Measurements from ENCODE around the gene MAT1A. TPM values are rescaled to one million over a fixed set of nuclear protein-coding genes. Genes with fewer than 3 reads are reported as not detected.
"Not testable (repeated sequence)": the region's sequence is repeated elsewhere in the genome, so short reads cannot be mapped to it uniquely, and the experiment has no call there.

The MAT1A gene
- total RNA-seq (2014; rRNA removed; shearing (Covaris generic)), result 63.7 and 63.8 TPM in 2 replicates
- 47.6 and 55.0 TPM in 2 replicates for polyA plus RNA-seq (2015; cell fraction: cytosol; rRNA removed)
- 58.5 and 62.6 TPM in 2 replicates for polyA plus RNA-seq (2015; cell fraction: nucleus; rRNA removed)

DNA sequence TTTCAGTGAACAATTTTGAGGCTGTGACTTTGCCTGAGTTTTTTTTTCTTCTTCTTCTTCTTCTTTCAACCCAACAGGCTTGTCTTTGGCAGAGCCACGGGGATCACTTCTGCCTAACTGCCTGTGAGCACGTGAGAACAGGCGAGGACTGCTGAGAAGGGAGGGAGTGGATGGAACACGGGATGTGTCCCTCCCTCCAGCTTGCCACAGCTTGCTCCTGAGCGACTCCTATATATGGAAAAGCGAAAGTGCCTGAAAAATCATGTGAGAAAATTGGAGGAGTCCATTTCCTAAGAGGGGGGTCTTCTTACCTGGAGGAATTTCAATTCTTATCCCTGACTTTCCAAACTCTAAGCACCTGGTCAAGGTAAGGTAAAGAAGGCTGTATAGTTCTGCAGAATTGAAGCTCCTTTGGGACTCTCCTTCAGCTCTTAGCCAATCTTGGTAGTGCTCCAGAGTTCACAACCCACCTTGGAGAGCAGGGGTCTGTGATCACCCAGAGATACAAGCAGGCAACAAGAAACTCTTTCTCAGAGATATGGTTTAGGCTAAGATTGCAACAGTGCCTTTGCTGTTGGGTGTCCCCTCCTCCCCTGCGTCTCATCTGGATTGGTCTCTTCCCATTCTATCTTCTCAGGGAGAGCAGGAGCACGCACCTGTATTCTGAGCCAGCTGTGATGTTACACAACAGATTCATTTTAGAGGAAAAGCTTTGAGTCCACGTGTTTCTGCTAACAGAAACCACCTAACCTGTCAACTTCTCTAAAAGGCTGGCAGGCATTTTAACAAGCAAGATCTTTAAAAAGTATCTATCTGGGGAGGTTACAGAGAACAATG is at the start of gene MAT1A:
MAT1A (minus strand) TSS at position 208 of the 837 bp plus-strand sequence. CDS start 235 bp downstream, outside the sequence.
- peak; percentile 86 for DNase-seq (ENCODE audit: low read depth, low spot score)
- in situ Hi-C loops (cut with HindIII; ENCODE audit: low pct_unique_long_range_greater_than_20kb, low sequenced_read_pairs), result no loop called here

DNA sequence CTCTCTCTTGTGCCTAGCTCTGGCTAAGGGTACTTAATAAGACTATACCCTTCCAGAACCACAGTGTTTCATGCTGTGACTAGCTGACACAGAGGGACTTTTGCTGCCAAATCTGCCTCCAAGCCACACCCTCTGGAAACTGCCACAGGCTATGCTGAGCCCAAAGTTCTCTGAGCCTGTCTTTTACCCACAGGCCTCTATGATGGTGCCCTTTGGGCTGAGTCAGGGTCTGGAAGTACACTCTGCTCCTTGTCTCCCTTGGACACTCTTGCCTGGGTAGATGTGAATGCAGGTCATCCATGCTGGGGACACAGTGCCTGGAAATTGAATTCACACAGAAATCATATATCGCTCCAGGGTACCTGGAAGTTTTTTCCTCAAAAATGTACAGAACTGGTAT is 44.5 kb upstream of the MAT1A start:
- in situ Hi-C loops (cut with HindIII; ENCODE audit: low pct_unique_long_range_greater_than_20kb, low sequenced_read_pairs), result no loop called here
- DNase-seq (ENCODE audit: low read depth, low spot score), result no peak

DNA sequence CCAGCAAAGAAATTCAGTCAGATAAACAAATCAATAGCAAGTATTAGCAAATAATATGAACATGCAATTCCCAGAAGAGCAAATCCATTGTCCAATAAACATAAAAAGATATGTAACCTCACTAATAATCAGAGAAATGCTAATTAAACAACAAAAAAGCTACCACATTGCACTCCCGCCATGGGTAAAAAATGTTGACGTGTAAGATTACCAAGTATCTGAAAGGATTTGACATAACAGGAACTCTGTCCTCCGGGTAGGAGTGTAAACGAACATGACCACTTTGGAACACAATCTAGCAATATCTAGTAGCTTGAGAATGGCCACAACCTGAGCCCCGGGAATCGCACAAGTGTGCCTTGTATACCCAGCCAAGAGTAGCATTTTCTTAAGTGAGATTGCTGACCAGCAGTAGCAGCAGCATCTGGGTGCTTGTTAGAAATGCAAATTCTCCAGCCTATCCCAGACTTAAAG is 35.5 kb upstream of the MAT1A start:
- in situ Hi-C loops (cut with HindIII; ENCODE audit: low pct_unique_long_range_greater_than_20kb, low sequenced_read_pairs), result no loop called here
- no peak for DNase-seq (ENCODE audit: low read depth, low spot score)

DNA sequence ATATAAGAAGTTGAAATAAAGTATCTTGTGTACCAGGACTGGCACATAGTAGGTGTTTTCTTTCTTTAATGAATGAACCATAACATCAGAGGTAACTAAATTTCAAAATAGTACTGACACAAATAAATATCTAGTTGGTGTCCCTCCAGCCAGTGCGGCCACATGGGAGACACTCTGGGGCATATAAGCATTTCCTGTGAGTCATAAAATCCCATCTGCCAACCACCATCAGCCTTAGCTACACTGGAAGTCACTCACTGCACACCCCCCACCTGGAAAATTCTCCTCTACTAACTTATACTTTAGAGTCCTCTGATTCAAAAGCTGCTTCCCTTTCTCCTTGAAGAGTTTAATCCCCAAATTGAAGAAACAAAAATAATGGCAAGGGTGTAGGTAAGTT is 34.6 kb upstream of the MAT1A start:
- in situ Hi-C loops (cut with HindIII; ENCODE audit: low pct_unique_long_range_greater_than_20kb, low sequenced_read_pairs), result no loop called here
- peak; percentile 9 for DNase-seq (ENCODE audit: low read depth, low spot score)

DNA sequence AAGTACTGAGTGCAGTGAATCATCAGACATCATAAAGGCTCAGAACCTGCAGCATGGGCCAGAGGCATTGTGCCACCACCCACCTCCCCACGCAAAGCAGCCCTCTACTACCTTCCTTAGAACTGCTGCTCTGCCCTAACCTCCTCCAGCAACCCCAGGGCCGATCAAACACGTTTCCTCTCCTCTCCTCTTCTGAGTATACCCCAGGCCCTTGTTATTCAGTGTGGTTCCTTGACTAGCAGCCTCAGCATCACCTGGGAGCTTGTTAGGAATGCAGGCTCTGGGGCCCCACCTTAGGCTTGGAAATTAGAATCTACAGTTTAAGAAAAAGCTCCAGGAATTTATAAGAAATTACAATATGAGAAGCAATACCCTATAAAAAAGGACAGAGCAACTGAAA is 33.9 kb upstream of the MAT1A start:
- in situ Hi-C loops (cut with HindIII; ENCODE audit: low pct_unique_long_range_greater_than_20kb, low sequenced_read_pairs), result no loop called here
- DNase-seq (ENCODE audit: low read depth, low spot score), result no peak

DNA sequence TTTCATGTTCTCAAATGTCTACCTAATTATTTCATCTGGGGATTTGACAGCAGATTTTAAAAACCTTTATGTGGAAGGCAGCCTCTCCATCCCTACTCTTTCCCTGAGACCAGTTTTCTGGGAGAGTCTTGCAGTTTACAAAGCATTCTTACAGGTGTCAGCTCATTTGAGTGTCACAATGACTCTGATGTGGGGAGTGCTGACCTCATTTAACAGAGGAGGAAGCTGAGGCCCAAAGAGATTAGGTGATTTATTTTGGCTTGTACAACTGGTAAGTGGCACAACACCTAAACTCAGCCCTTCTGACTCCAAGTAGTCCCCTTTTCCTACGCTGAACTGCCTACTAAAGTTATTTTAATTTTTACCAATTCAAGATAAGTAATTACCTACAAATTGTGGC is 33.3 kb upstream of the MAT1A start:
- in situ Hi-C loops (cut with HindIII; ENCODE audit: low pct_unique_long_range_greater_than_20kb, low sequenced_read_pairs), result no loop called here
- no peak for DNase-seq (ENCODE audit: low read depth, low spot score)

DNA sequence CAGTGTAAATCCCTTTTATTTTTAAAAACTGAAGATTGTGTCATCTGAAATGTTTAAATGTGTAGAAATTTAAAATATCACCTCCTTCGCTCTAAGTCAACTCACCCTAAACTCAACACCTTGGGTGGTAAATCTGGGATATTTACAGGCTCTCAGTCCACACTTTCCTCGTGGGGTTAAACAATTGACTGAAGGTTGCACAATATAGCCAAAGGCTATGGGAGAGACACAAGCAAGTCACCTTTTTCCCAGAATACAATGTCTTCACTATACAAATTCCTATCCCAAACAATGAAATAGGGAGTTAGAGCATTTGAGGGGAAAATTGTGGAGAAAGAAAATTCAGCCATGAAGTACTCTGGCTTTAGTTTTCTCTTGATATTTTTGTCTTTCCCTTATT is 32.7 kb upstream of the MAT1A start:
- DNase-seq (ENCODE audit: low read depth, low spot score), result peak; percentile 43
- in situ Hi-C loops (cut with HindIII; ENCODE audit: low pct_unique_long_range_greater_than_20kb, low sequenced_read_pairs), result no loop called here

DNA sequence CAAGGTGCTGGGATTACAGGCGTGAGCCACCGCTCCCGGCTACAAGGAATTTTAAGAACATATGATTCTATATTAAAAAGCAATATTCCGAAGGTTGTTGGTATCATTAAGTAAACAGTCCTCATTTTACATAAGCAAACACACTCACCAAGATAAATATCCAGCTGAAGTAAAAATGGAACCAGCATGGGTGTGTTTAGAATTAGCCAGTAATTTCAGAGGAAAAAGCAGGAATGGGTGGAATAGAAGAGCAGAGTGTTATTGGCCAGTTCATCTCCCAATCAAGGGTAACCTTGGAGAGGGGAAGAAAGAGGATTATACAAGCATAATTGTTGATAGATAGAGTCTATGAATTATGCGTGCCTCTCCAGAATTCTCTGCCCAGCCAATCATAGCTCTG is 31.7 kb upstream of the MAT1A start:
- in situ Hi-C loops (cut with HindIII; ENCODE audit: low pct_unique_long_range_greater_than_20kb, low sequenced_read_pairs), result no loop called here
- DNase-seq (ENCODE audit: low read depth, low spot score), result no peak

DNA sequence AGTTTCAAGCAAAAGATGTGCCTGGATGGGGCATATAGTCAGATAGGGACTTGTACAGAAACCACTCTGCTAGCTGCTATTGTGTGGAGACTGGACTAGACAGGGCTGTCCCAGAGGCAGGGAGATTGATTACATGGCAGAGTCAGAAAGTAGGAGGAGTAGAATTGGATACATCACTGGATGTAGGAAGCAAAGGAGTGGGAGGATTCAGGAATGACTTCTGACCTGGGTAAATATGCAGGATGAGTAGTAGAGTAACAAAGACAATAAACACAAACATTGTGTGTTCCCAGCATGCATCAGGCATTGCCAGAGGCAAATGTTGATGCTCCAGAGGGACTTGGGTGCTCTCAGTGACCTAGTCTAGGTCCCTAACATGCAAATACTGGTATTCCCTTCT is 30.9 kb upstream of the MAT1A start:
- in situ Hi-C loops (cut with HindIII; ENCODE audit: low pct_unique_long_range_greater_than_20kb, low sequenced_read_pairs), result no loop called here
- no peak for DNase-seq (ENCODE audit: low read depth, low spot score)

DNA sequence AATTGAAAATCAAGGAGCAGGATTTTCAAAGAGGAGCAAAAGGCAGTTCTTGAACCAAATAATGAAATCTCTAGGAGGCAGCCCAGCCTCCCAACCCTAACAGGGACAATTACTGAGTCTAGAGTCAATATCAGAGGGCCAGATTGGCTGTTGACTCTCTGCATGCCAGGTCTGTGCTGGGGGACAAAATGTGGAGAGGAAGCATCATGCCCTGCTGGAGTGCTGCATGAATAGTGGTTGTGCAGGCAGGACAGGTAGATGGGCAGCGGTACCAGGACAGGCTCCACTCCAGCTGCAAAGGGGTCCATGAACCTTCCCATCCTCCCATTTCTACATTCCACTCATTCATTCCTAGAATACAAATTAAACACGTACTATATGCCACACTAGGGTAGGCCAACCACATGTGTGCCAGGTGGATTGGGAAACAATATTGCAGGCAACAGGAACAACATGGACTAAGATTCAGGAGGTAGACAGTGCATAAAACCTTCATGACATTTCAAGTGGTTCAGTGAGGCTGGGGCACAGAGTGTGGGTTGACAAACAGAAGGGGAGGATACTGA is 30.4 kb upstream of the MAT1A start:
- DNase-seq (ENCODE audit: low read depth, low spot score), result no peak
- in situ Hi-C loops (cut with HindIII; ENCODE audit: low pct_unique_long_range_greater_than_20kb, low sequenced_read_pairs), result no loop called here

DNA sequence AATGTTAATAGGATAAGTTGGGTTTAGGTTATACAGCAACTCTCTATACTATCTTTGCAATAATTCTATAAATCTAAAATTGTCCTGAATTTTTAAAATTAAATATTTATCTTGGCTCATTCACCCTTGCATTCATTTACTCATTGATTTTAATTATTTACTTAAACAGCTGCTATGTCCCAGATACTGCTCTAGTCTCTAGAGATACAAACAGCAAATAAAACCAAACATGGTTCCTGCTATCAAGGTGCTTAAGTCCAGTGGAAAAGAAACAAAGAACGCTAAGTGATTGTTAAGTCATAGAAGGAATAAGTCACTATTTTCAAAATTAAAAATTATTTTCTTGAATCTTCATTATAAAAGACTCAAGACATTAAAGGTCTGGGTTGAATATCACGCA is 29.9 kb upstream of the MAT1A start:
- no peak for DNase-seq (ENCODE audit: low read depth, low spot score)
- in situ Hi-C loops (cut with HindIII; ENCODE audit: low pct_unique_long_range_greater_than_20kb, low sequenced_read_pairs), result no loop called here

DNA sequence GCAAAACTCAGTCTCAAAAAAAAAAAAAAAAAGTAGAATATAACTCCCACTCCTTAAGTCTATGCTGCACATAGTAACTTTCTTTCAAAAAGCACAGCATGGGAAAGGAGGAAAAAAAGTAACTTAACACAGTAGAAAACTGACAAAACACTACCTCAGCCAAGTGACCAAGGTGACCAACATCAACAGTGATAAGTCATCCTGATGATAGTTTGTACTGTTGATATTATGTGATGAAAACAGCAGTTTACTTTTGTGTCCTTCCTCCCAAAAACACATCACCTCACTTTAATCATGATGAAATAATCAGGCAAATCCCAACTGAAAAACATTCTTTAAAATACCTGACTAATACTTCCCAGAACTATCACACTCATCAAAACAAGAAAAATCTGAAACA is 29.3 kb upstream of the MAT1A start:
- in situ Hi-C loops (cut with HindIII; ENCODE audit: low pct_unique_long_range_greater_than_20kb, low sequenced_read_pairs), result no loop called here
- DNase-seq (ENCODE audit: low read depth, low spot score), result no peak

DNA sequence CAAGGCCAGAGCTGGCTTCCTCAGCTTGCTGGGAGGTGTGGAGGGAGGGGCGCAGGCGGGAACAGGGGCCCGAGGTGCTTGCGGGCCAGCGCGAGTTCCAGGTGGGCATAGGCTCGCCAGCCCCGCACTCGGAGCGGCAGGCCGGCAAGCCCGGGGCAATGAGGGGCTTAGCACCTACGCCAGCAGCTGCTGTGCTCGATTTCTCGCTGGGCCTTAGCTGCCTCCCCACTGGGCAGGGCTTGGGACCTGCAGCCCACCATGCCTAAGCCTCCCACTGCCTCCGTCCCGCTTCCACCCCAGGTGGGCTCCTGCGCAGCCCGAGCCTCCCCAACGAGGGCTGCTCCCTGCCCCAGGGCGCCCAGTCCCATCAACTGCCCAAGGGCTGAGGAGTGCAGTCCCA is 25.9 kb upstream of the MAT1A start:
- in situ Hi-C loops (cut with HindIII; ENCODE audit: low pct_unique_long_range_greater_than_20kb, low sequenced_read_pairs), result no loop called here
- DNase-seq (ENCODE audit: low read depth, low spot score), result no peak

DNA sequence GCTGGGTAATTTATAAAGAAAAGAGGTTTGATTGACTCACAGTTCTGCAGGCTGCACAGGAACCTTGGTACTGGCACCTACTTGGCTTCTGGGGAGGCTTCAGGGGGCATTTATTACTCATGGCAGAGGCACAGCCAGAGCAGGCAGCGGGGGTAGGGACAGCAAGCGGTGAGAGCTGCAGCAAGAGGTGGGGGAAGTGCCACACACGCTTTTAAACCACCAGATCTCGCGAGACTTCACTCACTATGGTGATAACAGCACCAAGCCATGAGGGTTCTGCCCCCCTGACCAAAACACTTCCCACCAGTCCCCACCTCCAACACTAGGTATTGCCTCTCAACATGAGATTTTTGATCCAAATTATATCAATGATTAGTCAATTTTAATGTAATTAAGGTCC is 24.1 kb upstream of the MAT1A start:
- DNase-seq (ENCODE audit: low read depth, low spot score), result no peak
- in situ Hi-C loops (cut with HindIII; ENCODE audit: low pct_unique_long_range_greater_than_20kb, low sequenced_read_pairs), result no loop called here

DNA sequence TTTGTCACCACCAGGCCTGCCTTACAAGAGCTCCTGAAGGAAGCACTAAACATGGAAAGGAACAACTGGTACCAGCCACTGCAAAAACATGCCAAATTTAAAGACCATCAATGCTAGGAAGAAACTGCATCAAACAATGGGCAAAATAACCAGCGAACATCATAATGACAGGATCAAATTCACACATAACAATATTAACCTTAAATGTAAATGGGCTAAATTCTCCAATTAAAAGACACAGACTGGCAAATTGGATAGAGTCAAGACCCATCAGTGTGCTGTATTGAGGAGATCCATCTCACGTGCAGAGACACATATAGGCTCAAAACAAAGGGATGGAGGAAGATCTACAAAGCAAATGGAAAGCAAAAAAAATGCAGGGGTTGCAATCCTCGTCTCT is 16.5 kb upstream of the MAT1A start:
- DNase-seq (ENCODE audit: low read depth, low spot score); in situ Hi-C loops (cut with HindIII; ENCODE audit: low pct_unique_long_range_greater_than_20kb, low sequenced_read_pairs): not testable (repeated sequence)

DNA sequence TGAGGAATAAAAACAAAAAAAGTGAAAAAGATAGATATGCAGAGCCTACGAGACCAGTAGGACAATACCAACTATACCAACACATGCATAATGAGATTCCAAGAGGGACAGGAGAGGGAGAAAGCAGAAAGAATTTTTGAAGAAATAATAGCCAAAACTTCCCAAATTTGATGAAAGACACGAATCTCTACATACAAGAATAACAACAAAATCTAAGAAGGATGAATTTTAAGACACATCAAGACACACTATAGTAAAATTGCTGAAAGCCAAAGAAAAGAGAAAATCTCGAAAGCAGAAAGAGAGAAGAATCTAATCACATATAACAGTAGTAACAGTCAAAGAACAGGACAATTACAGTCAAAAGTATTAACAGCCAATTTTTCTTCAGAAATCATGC is 7.5 kb upstream of the MAT1A start:
- in situ Hi-C loops (cut with HindIII; ENCODE audit: low pct_unique_long_range_greater_than_20kb, low sequenced_read_pairs), result no loop called here
- DNase-seq (ENCODE audit: low read depth, low spot score), result no peak

DNA sequence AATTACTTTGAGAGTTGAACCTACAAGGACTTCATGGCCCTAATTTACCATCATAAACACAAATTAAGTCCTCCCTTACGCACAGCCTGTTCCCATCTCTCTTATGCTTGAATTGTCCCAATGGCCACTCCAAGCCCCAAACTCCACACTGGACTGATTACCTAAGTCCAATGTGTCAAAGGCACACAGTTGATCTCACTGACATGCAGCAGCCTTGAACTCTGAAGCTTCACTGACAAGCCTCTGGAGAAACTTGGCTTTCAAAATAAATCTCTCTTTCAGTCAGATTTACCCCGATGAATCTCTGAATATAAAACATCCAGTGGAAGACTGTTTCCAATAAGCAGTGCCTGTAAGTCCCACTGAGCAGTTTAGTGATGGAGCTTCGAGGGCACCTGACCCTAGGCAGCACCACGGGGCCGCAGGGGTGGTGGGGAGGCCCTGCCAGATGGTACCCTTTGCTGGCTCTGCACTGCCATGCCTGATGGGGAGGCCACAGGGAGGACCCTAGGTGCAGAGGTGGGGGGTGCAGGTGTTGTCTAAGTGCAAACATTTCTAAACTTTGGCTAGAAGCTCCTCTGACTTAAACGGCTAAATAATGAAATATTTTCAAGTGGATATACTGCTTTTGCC is 3.3 kb upstream of the MAT1A start:
- DNase-seq (ENCODE audit: low read depth, low spot score), result no peak

DNA sequence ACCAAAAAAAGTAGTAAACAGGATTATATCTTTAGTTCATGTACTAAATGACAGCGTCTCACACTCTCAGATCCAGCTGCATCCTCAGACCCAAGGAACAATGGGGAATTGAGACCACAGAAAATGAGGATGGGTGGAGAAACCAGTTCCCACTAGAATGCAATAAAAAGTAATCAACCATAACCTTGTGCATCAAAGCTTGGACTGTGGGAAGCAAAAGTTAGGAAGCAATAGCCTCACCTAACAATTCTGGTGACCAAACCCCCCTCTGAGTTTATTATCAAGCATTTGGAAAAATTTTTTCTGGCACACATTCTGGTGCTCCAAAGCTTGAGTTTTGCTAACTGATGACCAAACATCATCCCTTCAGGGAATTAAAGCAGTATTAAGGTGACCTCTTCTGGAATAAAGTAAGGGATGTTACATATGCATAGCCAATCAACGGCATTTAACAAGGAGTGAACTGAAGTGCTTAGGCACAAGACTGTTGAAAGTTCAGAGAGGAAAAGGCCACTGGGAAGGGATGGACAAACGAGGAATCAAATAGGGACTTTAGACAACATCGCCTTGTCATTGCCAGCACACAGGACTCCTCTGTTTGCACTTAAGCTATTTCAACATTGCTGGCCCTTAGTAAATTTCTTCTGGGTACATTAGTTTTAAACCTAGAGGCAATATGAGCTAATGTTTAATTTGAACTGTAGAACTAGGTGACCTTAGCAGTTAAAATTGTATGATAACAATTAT is 1.2 kb upstream of the MAT1A start:
- no peak for DNase-seq (ENCODE audit: low read depth, low spot score)
- in situ Hi-C loops (cut with HindIII; ENCODE audit: low pct_unique_long_range_greater_than_20kb, low sequenced_read_pairs), result no loop called here

More for the DNA sequence above, 3.3 kb upstream of the MAT1A start:
- in situ Hi-C loops (cut with HindIII; ENCODE audit: low pct_unique_long_range_greater_than_20kb, low sequenced_read_pairs), result no loop called here
